Mammary epithelial cell (primary cell): ENCODE data around the gene KRTAP5-10.

Experiments used
- EZH2 ChIP-seq: IDR thresholded peaks from 2 replicates; pipeline ENCODE4 v1.6.1; 2012; ENCODE audit warnings: low read length, inconsistent platforms, borderline replicate concordance
- TF ChIP-seq, protein P1 (sequence below), 2 donors: IDR thresholded peaks in 1 of 2; conservative IDR thresholded peaks in 1 of 2; 2 replicates each; pipeline ENCODE4 v1.5.1; 2011 to 2012; ENCODE audit warnings: inconsistent platforms in 2 of 2, low read length in 2 of 2, mild to moderate bottlenecking in 2 of 2, control low read depth in 1 of 2, low read depth in 1 of 2; ENCODE audit not compliant: insufficient read depth in 1 of 2; ENCODE audit errors: extremely low read depth in 1 of 2

GRCh38 chr11:71555508-71555907 lies 9.9 kb upstream of the KRTAP5-10 start:
- TF ChIP-seq, protein P1, sequence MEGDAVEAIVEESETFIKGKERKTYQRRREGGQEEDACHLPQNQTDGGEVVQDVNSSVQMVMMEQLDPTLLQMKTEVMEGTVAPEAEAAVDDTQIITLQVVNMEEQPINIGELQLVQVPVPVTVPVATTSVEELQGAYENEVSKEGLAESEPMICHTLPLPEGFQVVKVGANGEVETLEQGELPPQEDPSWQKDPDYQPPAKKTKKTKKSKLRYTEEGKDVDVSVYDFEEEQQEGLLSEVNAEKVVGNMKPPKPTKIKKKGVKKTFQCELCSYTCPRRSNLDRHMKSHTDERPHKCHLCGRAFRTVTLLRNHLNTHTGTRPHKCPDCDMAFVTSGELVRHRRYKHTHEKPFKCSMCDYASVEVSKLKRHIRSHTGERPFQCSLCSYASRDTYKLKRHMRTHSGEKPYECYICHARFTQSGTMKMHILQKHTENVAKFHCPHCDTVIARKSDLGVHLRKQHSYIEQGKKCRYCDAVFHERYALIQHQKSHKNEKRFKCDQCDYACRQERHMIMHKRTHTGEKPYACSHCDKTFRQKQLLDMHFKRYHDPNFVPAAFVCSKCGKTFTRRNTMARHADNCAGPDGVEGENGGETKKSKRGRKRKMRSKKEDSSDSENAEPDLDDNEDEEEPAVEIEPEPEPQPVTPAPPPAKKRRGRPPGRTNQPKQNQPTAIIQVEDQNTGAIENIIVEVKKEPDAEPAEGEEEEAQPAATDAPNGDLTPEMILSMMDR (conservative IDR thresholded peaks at IDR 0.05 in 1 of 2, IDR thresholded peaks at IDR 0.05 in 1 of 2; ENCODE audit: extremely low read depth in 1 of 2, insufficient read depth in 1 of 2, low read depth in 1 of 2, low read length in 2 of 2), result no peak
- TF ChIP-seq EZH2, result no peak
